ENCODE data around the gene SUGCT.
A peak's percentile ranks its signal among the peaks of the same experiment; 100 is the strongest.
"Not testable (repeated sequence)": the region's sequence is repeated elsewhere in the genome, so short reads cannot be mapped to it uniquely, and the experiment has no call there.

Gene SUGCT

DNA sequence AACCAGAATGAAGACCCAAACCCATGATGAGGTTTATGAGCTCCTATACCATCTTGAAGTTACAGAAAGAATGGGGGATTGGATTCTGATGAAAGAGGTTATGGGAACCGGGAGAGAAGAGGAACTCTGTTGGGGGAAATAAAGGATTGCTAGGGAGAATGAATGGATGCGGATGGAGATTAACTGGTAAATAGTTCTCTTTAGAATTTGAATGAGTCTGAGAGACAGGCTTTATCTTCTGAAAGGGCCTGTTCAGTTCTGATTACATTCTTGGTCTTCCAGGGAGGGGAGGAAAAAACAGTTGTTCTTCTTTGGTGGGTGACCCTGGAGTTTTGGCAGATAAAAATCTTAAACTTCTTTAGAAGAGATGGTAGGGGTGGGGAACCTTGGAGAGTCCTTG lies 13.9 kb downstream of the SUGCT start:
- Mint-ChIP-seq H3K27me3 (ENCODE audit: low read depth) (no peaks in the 10 kb centered on the region), H3K4me1 (no peaks in the 10 kb centered on the region), H3K4me3 (no peak overlapping the region), H3K36me3 (ENCODE audit: low read depth) (peaks cover 4% of the 10 kb centered on the region), H3K27ac (no peak overlapping the region), H3K9me3 (no peaks in the 10 kb centered on the region)
- TF ChIP-seq, protein P1, sequence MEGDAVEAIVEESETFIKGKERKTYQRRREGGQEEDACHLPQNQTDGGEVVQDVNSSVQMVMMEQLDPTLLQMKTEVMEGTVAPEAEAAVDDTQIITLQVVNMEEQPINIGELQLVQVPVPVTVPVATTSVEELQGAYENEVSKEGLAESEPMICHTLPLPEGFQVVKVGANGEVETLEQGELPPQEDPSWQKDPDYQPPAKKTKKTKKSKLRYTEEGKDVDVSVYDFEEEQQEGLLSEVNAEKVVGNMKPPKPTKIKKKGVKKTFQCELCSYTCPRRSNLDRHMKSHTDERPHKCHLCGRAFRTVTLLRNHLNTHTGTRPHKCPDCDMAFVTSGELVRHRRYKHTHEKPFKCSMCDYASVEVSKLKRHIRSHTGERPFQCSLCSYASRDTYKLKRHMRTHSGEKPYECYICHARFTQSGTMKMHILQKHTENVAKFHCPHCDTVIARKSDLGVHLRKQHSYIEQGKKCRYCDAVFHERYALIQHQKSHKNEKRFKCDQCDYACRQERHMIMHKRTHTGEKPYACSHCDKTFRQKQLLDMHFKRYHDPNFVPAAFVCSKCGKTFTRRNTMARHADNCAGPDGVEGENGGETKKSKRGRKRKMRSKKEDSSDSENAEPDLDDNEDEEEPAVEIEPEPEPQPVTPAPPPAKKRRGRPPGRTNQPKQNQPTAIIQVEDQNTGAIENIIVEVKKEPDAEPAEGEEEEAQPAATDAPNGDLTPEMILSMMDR (IDR thresholded peaks at IDR 0.05; ENCODE audit: unreplicated experiment in 3 of 3): no peak

DNA sequence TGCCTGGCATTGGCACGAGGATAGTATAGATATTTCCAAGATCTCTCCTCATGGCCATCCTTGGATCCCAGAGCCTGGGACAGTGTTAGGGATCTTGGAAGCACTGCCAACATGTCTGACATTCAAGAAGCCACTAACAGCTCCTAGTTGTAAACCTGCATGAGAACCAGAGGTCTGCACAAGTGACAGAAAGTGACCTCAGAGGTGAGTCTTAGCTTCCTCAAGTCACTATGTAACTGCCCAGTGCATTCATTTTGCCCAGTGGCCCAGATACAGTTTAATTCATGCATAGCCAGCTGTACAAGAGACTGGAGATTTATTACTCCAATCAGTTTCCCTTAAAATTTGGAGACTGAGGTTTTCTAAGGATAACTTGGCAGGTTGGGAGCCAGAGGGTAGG lies 16.7 kb downstream of the SUGCT start:
- Mint-ChIP-seq H3K4me3 (no peak overlapping the region), H3K9me3 (no peaks in the 10 kb centered on the region), H3K27ac (no peak overlapping the region), H3K36me3 (ENCODE audit: low read depth) (peaks cover 4% of the 10 kb centered on the region), H3K4me1 (no peaks in the 10 kb centered on the region), H3K27me3 (ENCODE audit: low read depth) (no peaks in the 10 kb centered on the region)
- TF ChIP-seq, protein P1 (IDR thresholded peaks at IDR 0.05; ENCODE audit: unreplicated experiment in 3 of 3): no peak

DNA sequence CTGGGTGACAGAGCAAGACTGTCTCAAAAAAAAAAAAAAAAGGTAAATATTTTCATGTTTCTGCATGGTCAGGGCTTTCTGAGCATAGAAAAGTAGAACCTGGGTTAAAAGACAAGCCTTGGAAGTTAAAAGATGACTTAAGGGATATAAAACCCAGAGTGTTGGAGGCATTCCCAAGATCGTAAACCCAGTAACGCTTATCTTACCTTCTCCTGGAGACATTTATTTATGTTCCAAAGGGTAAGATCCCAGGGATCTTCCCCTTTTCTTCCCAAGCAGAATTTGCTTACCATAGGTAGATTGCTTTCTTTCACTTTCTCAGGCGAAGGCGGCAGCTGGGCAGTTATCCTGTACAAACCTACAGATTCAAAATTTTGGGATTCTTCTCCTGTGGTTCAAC lies 22.2 kb downstream of the SUGCT start:
- Mint-ChIP-seq H3K36me3 (ENCODE audit: low read depth) (no peaks in the 10 kb centered on the region), H3K4me3 (peak overlapping the region in 1 of 3 experiments; percentile 13), H3K27me3 (ENCODE audit: low read depth) (no peaks in the 10 kb centered on the region), H3K9me3 (no peaks in the 10 kb centered on the region), H3K27ac (peak overlapping the region; percentile 43 to 84 (median 52)), H3K4me1 (no peaks in the 10 kb centered on the region)
- TF ChIP-seq, protein P1 (IDR thresholded peaks at IDR 0.05; ENCODE audit: unreplicated experiment in 3 of 3): no peak

DNA sequence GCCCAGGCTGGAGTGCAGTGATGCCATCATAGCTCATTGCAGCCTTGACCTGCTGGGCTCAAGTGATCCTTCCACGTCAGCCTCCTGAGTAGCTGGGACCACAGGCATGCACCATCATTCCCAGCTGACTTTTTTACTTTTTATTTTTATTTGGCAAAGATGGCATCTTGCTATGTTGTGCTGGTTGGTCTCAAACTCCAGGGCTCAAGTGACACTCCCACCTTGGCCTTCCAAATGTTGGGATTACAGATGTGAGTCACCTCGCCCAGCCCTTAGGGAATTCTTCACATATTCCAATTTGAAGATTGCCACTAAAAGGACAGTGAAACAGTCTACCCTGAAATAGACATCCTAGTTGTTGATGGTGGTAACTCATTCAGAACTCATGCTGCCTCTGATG lies 27.7 kb downstream of the SUGCT start:
- no peaks in the 10 kb centered on the region for H3K9me3 Mint-ChIP-seq
- H3K4me3 Mint-ChIP-seq: no peak overlapping the region
- no peaks in the 10 kb centered on the region for H3K36me3 Mint-ChIP-seq (ENCODE audit: low read depth)
- no peaks in the 10 kb centered on the region for H3K27me3 Mint-ChIP-seq (ENCODE audit: low read depth)
- TF ChIP-seq, protein P1 (IDR thresholded peaks at IDR 0.05; ENCODE audit: unreplicated experiment in 3 of 3): no peak
- H3K27ac Mint-ChIP-seq: no peak overlapping the region
- H3K4me1 Mint-ChIP-seq: no peaks in the 10 kb centered on the region

DNA sequence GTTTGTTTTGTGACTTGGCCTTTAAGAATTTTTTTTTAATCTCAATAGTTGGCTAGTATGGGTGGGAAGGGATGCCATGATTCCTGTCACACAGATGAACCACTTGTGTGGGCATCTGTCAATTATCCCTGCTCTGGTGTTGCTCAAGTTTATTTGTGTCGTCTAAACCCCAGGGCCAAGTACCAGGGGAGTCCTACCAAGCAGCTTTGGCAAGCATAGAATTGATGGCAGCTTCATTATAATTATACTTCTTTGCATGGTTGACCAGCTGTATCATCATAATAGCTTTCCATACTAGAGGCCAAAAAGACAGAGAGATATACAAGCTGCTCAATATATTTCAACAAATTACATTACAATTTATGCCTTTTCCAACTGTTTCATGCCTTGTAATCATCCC lies 30.4 kb downstream of the SUGCT start:
- H3K27me3 Mint-ChIP-seq (ENCODE audit: low read depth): no peaks in the 10 kb centered on the region
- H3K9me3 Mint-ChIP-seq: no peaks in the 10 kb centered on the region
- no peak overlapping the region for H3K27ac Mint-ChIP-seq
- TF ChIP-seq, protein P1 (IDR thresholded peaks at IDR 0.05; ENCODE audit: unreplicated experiment in 3 of 3): no peak
- no peak overlapping the region for H3K4me3 Mint-ChIP-seq
- H3K4me1 Mint-ChIP-seq: no peaks in the 10 kb centered on the region
- H3K36me3 Mint-ChIP-seq (ENCODE audit: low read depth): no peaks in the 10 kb centered on the region

DNA sequence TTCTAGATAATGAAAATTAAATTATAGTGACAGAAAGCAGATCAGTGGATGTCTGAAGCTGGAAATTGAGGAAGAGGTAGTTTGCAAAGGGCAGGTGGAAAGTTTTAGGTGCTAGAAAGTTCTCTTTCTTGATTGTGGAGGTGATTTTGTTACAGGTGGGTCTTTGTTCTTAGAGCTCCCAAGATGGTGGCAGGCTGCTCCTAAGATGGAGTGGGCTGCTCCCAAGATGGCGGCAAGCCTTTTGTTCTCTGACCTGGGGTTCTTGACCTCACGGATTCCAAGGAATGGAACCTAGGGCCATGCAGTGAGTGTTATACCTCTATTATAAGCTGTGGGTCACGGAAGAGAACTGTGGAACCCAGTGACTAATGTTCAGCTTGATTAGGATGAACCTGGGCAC lies 32.5 kb downstream of the SUGCT start:
- no peak overlapping the region for H3K4me3 Mint-ChIP-seq
- TF ChIP-seq, protein P1 (IDR thresholded peaks at IDR 0.05; ENCODE audit: unreplicated experiment in 3 of 3): no peak
- H3K27me3 Mint-ChIP-seq (ENCODE audit: low read depth): no peaks in the 10 kb centered on the region
- no peaks in the 10 kb centered on the region for H3K4me1 Mint-ChIP-seq
- no peak overlapping the region for H3K27ac Mint-ChIP-seq
- H3K36me3 Mint-ChIP-seq (ENCODE audit: low read depth): no peaks in the 10 kb centered on the region
- no peaks in the 10 kb centered on the region for H3K9me3 Mint-ChIP-seq

DNA sequence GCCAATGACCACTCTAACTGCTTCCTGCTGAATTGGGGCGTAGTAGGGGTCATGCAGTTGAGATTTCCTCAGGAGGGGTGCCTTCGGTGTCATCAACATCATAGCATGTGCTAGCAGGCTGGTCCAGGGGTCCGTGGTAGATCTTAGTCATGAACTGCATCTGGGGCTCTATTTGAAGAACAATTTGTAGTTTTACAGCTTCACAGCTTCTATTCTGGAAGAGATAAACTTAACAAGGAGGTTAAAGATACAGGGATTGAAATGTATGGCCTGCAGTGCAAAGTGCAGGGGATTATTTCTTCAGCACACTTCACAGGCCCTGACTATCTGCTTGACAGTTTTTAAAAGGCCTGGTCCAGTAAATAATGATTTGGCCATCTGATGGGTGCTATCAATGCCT lies 33.5 kb downstream of the SUGCT start:
- not testable (repeated sequence) for H3K27ac Mint-ChIP-seq; H3K27me3 Mint-ChIP-seq (ENCODE audit: low read depth); H3K9me3 Mint-ChIP-seq; H3K36me3 Mint-ChIP-seq (ENCODE audit: low read depth); H3K4me3 Mint-ChIP-seq; H3K4me1 Mint-ChIP-seq

DNA sequence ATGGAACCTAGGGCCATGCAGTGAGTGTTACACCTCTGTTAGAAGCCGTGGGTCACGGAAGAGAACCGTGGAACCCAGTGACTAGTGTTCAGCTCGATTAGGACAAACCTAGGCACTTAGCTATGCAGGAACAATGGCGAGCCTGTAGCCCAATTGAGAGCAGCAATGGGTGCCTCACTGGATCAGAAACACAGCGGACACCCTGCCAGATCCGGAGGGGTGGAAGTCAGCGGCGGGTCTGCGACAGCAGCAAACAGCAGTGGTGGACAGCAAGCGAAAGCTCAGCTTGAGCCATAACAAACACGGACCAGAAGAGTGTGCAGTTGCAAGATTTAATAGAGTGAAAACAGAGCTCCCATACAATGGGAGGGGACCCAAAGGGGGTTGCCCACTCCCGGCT lies 38.3 kb downstream of the SUGCT start:
- H3K27ac Mint-ChIP-seq; H3K36me3 Mint-ChIP-seq (ENCODE audit: low read depth); H3K9me3 Mint-ChIP-seq; H3K4me1 Mint-ChIP-seq; H3K4me3 Mint-ChIP-seq; H3K27me3 Mint-ChIP-seq (ENCODE audit: low read depth): not testable (repeated sequence)

DNA sequence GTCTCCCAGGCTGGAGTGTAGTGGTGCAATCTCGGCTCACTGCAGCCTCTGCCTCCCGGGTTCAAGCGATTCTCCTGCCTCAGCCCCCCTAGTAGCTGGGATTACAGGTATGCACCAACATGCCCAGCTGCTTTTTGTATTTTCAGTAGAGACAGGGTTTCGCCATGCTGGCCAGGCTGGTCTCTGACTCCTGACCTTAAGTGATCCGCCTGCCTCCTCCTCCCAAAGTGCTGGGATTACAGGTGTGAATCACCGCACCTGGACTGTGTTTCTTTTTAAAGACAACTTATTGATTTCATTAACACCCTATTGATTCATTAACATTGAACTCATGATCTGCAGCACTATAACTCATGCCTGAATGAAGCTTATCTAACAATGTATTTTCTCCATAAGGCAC lies 40.5 kb downstream of the SUGCT start:
- not testable (repeated sequence) for H3K9me3 Mint-ChIP-seq; H3K27ac Mint-ChIP-seq; H3K4me1 Mint-ChIP-seq; H3K36me3 Mint-ChIP-seq (ENCODE audit: low read depth); H3K4me3 Mint-ChIP-seq; H3K27me3 Mint-ChIP-seq (ENCODE audit: low read depth)
